ENCODE measurements around the gene PARM1. TPM values are rescaled to one million over a fixed set of nuclear protein-coding genes. Genes with fewer than 3 reads are reported as not detected.

The PARM1 gene
- total and polyA plus RNA-seq, 2 of the 4 experiments (the other 2 are of a cell fraction), result 0.07 to 0.18 TPM

DNA sequence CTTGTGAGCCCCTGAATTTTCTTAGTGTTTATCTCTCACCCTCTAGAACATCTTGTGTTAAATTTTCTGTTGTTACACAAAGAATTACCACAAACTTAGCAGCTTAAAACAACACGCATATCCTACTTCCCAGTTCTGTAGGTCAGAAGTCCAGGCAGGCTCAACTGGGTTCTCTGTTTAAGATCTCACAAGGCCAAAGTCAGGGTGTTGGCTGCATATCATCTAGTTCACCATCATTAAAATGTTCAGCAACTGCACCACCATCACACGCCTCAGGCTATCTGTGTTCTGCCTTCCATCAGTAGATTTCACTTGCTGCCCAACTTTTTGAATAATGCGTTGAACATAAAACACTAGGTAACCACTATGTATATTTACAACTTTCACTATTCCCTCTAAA, 130.5 kb downstream of the PARM1 start:
- WGBS, 2 experiments (ENCODE audit: extremely low coverage in 2 of 2, insufficient read length in 1 of 2), result 63% methylated on average over 2 of the region's 3 CpGs; no CpG with 5 or more reads in 1 of the 2 experiments
- Histone ChIP-seq H3K9me3 (ENCODE audit: control insufficient read depth, insufficient read depth, low read length) (no peaks in the 10 kb centered on the region), H4K8ac (ENCODE audit: low read depth in 2 of 2, low read length in 2 of 2) (no peak overlapping the region), H2AK9ac (replicated peaks; ENCODE audit: low read depth, low read length, poor library complexity) (no peak overlapping the region), H2AK5ac (ENCODE audit: low read depth, low read length) (no peak overlapping the region), H3K9me1 (ENCODE audit: insufficient read depth, low read length) (no peaks in the 10 kb centered on the region), H4K5ac (ENCODE audit: low read depth, low read length) (no peak overlapping the region), H3K9ac (ENCODE audit: low read depth, low read length) (no peak overlapping the region), H3K27me3 (ENCODE audit: control insufficient read depth, insufficient read depth, low read length) (no peaks in the 10 kb centered on the region), H3K79me1 (ENCODE audit: low read depth in 1 of 2, low read length in 2 of 2) (no peaks in the 10 kb centered on the region), H3K23ac (ENCODE audit: low read depth, low read length) (no peak overlapping the region), H3K56ac (ENCODE audit: extremely low read depth, insufficient read depth, low read length) (no peak overlapping the region), H3K27ac (ENCODE audit: insufficient read depth, low read length) (no peak overlapping the region), H3K4ac (ENCODE audit: low read depth, low read length) (no peak overlapping the region), H3K4me1 (ENCODE audit: control insufficient read depth, insufficient read depth, low read length) (no peaks in the 10 kb centered on the region), H3K36me3 (ENCODE audit: control insufficient read depth, insufficient read depth, low read length) (no peaks in the 10 kb centered on the region), H2BK15ac (ENCODE audit: low read depth, low read length) (no peak overlapping the region), H3K4me3 (ENCODE audit: insufficient read depth, low read depth, low read length) (no peak overlapping the region), H2AFZ (replicated peaks; ENCODE audit: low read length, poor library complexity) (no peak overlapping the region), H3K4me2 (ENCODE audit: low read depth, low read length) (no peak overlapping the region), H3K18ac (ENCODE audit: low read depth, low read length) (no peak overlapping the region), H4K20me1 (ENCODE audit: insufficient read depth, low read length) (no peaks in the 10 kb centered on the region), H2BK120ac (ENCODE audit: low read depth, low read length) (no peak overlapping the region), H2BK5ac (ENCODE audit: low read depth, low read length, poor library complexity, severe bottlenecking) (no peak overlapping the region), H2BK20ac (ENCODE audit: low read depth, low read length) (no peak overlapping the region), H4K91ac (ENCODE audit: insufficient read depth, low read depth, low read length) (no peak overlapping the region), H3K14ac (replicated peaks; ENCODE audit: low read depth, low read length) (no peak overlapping the region)
- ATAC-seq (ENCODE audit: low read depth) (no peak), DNase-seq (no peak)
- intact Hi-C loops (cut with micrococcal nuclease) (no loop called here), dilution Hi-C loops (cut with HindIII; ENCODE audit: low sequenced_read_pairs, unreplicated experiment) (no loop called here), in situ Hi-C loops (cut with MboI; ENCODE audit: low sequenced_read_pairs) (no loop called here)
- BruUV-seq (replicated peaks), result no TSS peak
- CTCF ChIA-PET, result no interaction called here
- TF ChIP-seq, protein P1, sequence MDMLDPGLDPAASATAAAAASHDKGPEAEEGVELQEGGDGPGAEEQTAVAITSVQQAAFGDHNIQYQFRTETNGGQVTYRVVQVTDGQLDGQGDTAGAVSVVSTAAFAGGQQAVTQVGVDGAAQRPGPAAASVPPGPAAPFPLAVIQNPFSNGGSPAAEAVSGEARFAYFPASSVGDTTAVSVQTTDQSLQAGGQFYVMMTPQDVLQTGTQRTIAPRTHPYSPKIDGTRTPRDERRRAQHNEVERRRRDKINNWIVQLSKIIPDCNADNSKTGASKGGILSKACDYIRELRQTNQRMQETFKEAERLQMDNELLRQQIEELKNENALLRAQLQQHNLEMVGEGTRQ (IDR thresholded peaks at IDR 0.05; ENCODE audit: low read depth, low read length), result no peak
- TF ChIP-seq CHD1 (IDR thresholded peaks at IDR 0.05; ENCODE audit: low read depth, low read length) (no peak), CEBPB (IDR thresholded peaks at IDR 0.05; ENCODE audit: low read depth, low read length) (no peak), POLR2A (IDR thresholded peaks at IDR 0.05; ENCODE audit: low read depth, low read length) (no peak), FOS (IDR thresholded peaks at IDR 0.05; ENCODE audit: low read depth, low read length) (no peak), RAD21 (IDR thresholded peaks at IDR 0.05; ENCODE audit: low read length) (no peak), NFE2L2 (IDR thresholded peaks at IDR 0.05; ENCODE audit: low read depth, low read length) (no peak), RFX5 (IDR thresholded peaks at IDR 0.05; ENCODE audit: low read depth, low read length) (no peak), RCOR1 (IDR thresholded peaks at IDR 0.05; ENCODE audit: insufficient replicate concordance, low read length) (no peak), ELK1 (IDR thresholded peaks at IDR 0.05; ENCODE audit: borderline replicate concordance, low read depth, low read length) (no peak), MAFK (IDR thresholded peaks at IDR 0.05; ENCODE audit: low read depth, low read length) (no peak), MAZ (IDR thresholded peaks at IDR 0.05; ENCODE audit: borderline replicate concordance, low read depth, low read length) (no peak), SMC3 (IDR thresholded peaks at IDR 0.05; ENCODE audit: low read depth, low read length) (no peak), BHLHE40 (IDR thresholded peaks at IDR 0.05; ENCODE audit: low read depth, low read length) (no peak), MXI1 (IDR thresholded peaks at IDR 0.05; ENCODE audit: borderline replicate concordance, low read depth, low read length) (no peak)
- TF ChIP-seq, protein P2, sequence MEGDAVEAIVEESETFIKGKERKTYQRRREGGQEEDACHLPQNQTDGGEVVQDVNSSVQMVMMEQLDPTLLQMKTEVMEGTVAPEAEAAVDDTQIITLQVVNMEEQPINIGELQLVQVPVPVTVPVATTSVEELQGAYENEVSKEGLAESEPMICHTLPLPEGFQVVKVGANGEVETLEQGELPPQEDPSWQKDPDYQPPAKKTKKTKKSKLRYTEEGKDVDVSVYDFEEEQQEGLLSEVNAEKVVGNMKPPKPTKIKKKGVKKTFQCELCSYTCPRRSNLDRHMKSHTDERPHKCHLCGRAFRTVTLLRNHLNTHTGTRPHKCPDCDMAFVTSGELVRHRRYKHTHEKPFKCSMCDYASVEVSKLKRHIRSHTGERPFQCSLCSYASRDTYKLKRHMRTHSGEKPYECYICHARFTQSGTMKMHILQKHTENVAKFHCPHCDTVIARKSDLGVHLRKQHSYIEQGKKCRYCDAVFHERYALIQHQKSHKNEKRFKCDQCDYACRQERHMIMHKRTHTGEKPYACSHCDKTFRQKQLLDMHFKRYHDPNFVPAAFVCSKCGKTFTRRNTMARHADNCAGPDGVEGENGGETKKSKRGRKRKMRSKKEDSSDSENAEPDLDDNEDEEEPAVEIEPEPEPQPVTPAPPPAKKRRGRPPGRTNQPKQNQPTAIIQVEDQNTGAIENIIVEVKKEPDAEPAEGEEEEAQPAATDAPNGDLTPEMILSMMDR (conservative IDR thresholded peaks at IDR 0.05; ENCODE audit: low read depth, low read length), result no peak
- POLR2A ChIA-PET (ENCODE audit: unreplicated experiment), result no interaction called here
